Upper lobe of right lung (tissue), 1 donor: ENCODE results near the gene MAST1. TPM values are rescaled to one million over a fixed set of nuclear protein-coding genes. Genes with fewer than 3 reads are reported as not detected.

Source experiments
- ATAC-seq: fragments of 200-7000 bp; cut with Tn5 transposase; one replicate; pipeline ENCODE4 v1.9.1; 2020; ENCODE audit warnings: mild to moderate bottlenecking, moderate library complexity
- DNase-seq: peaks from one replicate; pipeline ENCODE4 v3.0.0-alpha.2; 2020
- H3K27ac ChIP-seq: fragments of 200-600 bp; one replicate; pipeline ENCODE4 v1.8.0; 2022
- H3K27me3 ChIP-seq: fragments of 200-600 bp; one replicate; pipeline ENCODE4 v1.8.0; 2022; ENCODE audit warnings: mild to moderate bottlenecking
- H3K36me3 ChIP-seq: fragments of 200-600 bp; one replicate; pipeline ENCODE4 v1.8.0; 2022
- H3K4me1 ChIP-seq: fragments of 200-600 bp; one replicate; pipeline ENCODE4 v1.8.0; 2022
- H3K4me3 ChIP-seq: fragments of 200-600 bp; one replicate; pipeline ENCODE4 v1.8.0; 2022; ENCODE audit warnings: mild to moderate bottlenecking
- H3K9me3 ChIP-seq: fragments of 200-600 bp; one replicate; pipeline ENCODE4 v1.8.0; 2022
- CTCF ChIP-seq: fragments of 200-600 bp; IDR thresholded peaks from one replicate; pipeline ENCODE4 v1.8.0; 2022; ENCODE audit warnings: antibody characterized with exemption
- intact Hi-C: fragments of 100-400 bp; cut with DNase I; formaldehyde crosslinking; loops from one replicate; pipeline ENCODE4 v1.11.0; 2022
- total RNA-seq: library from RNA; stranded (reverse); fragmentation: NEBNext Ultra II Directional; extraction: Animal tissue kit (Norgen Biotek cat#: 25700); gene quantifications from one replicate; pipeline ENCODE4 v1.2.1, GENCODE V29; 2021
- donor health status: DM: no; HTN: yes; CAD: no; lungs with severe emphysema.

MAST1 gene
- total RNA-seq, 1 donor from 2014 or later: not detected

GRCh38 chr19:12884202-12884601 lies 45.9 kb downstream of the MAST1 start:
- Histone ChIP-seq H3K9me3 (no peaks in the 10 kb centered on the region), H3K4me1 (peaks cover 17% of the 10 kb centered on the region), H3K36me3 (no peaks in the 10 kb centered on the region), H3K27ac (no peak overlapping the region), H3K4me3 (no peak overlapping the region), H3K27me3 (peaks cover 12% of the 10 kb centered on the region)
- ATAC-seq: no peak
- DNase-seq: no peak
- no peak for TF ChIP-seq CTCF
- intact Hi-C loops: no loop called here

- Histone ChIP-seq H3K36me3 (no peaks in the 10 kb centered on the region), H3K27me3 (peaks cover 12% of the 10 kb centered on the region), H3K27ac (no peak overlapping the region), H3K4me3 (peak overlapping the region; percentile 44), H3K4me1 (peaks cover 17% of the 10 kb centered on the region), H3K9me3 (no peaks in the 10 kb centered on the region)
- intact Hi-C loops: no loop called here
- DNase-seq (no peak), ATAC-seq (no peak)
- TF ChIP-seq CTCF: no peak
Observed at GRCh38 chr19:12884627-12884925, 46.3 kb downstream of the MAST1 start.

GRCh38 chr19:12884926-12885748 lies 46.8 kb downstream of the MAST1 start:
- ATAC-seq: peak; percentile 78
- peak; percentile 95 for DNase-seq
- Histone ChIP-seq H3K27ac (no peak overlapping the region), H3K36me3 (no peaks in the 10 kb centered on the region), H3K4me1 (peaks cover 16% of the 10 kb centered on the region), H3K4me3 (peak overlapping the region; percentile 44), H3K9me3 (no peaks in the 10 kb centered on the region), H3K27me3 (peaks cover 12% of the 10 kb centered on the region)
- intact Hi-C loops: no loop called here
- peak; percentile 66 for TF ChIP-seq CTCF

GRCh38 chr19:12885749-12886650 lies 47.7 kb downstream of the MAST1 start:
- no peak overlapping the region for H3K27ac ChIP-seq
- H3K4me1 ChIP-seq: peaks cover 9% of the 10 kb centered on the region
- H3K9me3 ChIP-seq: no peaks in the 10 kb centered on the region
- ATAC-seq (no peak), DNase-seq (no peak)
- no peak for TF ChIP-seq CTCF
- intact Hi-C loops: no loop called here
- H3K36me3 ChIP-seq: no peaks in the 10 kb centered on the region
- peak overlapping the region; percentile 44 for H3K4me3 ChIP-seq
- H3K27me3 ChIP-seq: peaks cover 12% of the 10 kb centered on the region

- Histone ChIP-seq H3K9me3 (no peaks in the 10 kb centered on the region), H3K27me3 (peaks cover 12% of the 10 kb centered on the region), H3K4me3 (no peak overlapping the region), H3K36me3 (no peaks in the 10 kb centered on the region), H3K27ac (no peak overlapping the region), H3K4me1 (peaks cover 13% of the 10 kb centered on the region)
- no peak for ATAC-seq
- TF ChIP-seq CTCF: no peak
- no peak for DNase-seq
- intact Hi-C loops: no loop called here
Observed at GRCh38 chr19:12886651-12886968, 48.3 kb downstream of the MAST1 start.
